ENCODE results near the gene LSAMP. TPM values are rescaled to one million over a fixed set of nuclear protein-coding genes. Genes with fewer than 3 reads are reported as not detected.

The LSAMP gene
- total RNA-seq, 1 experiment from 2014 or later, result 5.7 TPM

- H3K27ac Mint-ChIP-seq, result no peak overlapping the region
- ATAC-seq (no peak), DNase-seq (ENCODE audit: low spot score) (no peak)
- no peaks in the 10 kb centered on the region for H3K36me3 Mint-ChIP-seq
- H3K9me3 Mint-ChIP-seq, result peaks cover 5% of the 10 kb centered on the region
- no peak for TF ChIP-seq MYBL2 (CRISPR knock-in tag; IDR thresholded peaks at IDR 0.05)
- TF ChIP-seq ETV6 (CRISPR knock-in tag; IDR thresholded peaks at IDR 0.05), result no peak
- no peak for TF ChIP-seq IRF1 (CRISPR knock-in tag; IDR thresholded peaks at IDR 0.05)
- TF ChIP-seq, protein P1, sequence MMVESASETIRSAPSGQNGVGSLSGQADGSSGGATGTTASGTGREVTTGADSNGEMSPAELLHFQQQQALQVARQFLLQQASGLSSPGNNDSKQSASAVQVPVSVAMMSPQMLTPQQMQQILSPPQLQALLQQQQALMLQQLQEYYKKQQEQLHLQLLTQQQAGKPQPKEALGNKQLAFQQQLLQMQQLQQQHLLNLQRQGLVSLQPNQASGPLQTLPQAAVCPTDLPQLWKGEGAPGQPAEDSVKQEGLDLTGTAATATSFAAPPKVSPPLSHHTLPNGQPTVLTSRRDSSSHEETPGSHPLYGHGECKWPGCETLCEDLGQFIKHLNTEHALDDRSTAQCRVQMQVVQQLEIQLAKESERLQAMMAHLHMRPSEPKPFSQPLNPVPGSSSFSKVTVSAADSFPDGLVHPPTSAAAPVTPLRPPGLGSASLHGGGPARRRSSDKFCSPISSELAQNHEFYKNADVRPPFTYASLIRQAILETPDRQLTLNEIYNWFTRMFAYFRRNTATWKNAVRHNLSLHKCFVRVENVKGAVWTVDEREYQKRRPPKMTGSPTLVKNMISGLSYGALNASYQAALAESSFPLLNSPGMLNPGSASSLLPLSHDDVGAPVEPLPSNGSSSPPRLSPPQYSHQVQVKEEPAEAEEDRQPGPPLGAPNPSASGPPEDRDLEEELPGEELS (CRISPR knock-in tag; IDR thresholded peaks at IDR 0.05), result no peak
- TF ChIP-seq ZBTB21 (CRISPR knock-in tag; IDR thresholded peaks at IDR 0.05; ENCODE audit: borderline replicate concordance), result no peak
- TF ChIP-seq FOXK1 (CRISPR knock-in tag; IDR thresholded peaks at IDR 0.05), result no peak
- TF ChIP-seq SOX15 (CRISPR knock-in tag; IDR thresholded peaks at IDR 0.05), result no peak
- TF ChIP-seq, protein P2, sequence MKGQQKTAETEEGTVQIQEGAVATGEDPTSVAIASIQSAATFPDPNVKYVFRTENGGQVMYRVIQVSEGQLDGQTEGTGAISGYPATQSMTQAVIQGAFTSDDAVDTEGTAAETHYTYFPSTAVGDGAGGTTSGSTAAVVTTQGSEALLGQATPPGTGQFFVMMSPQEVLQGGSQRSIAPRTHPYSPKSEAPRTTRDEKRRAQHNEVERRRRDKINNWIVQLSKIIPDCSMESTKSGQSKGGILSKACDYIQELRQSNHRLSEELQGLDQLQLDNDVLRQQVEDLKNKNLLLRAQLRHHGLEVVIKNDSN (CRISPR knock-in tag; IDR thresholded peaks at IDR 0.05), result no peak
- TF ChIP-seq CBFB (CRISPR knock-in tag; IDR thresholded peaks at IDR 0.05; ENCODE audit: low read depth), result no peak
- no peak for TF ChIP-seq ELF4 (CRISPR knock-in tag; IDR thresholded peaks at IDR 0.05; ENCODE audit: low read depth)
- TF ChIP-seq, protein P3, sequence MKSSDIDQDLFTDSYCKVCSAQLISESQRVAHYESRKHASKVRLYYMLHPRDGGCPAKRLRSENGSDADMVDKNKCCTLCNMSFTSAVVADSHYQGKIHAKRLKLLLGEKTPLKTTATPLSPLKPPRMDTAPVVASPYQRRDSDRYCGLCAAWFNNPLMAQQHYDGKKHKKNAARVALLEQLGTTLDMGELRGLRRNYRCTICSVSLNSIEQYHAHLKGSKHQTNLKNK (CRISPR knock-in tag; IDR thresholded peaks at IDR 0.05), result no peak
- no peak for TF ChIP-seq ATF3 (CRISPR knock-in tag; conservative IDR thresholded peaks at IDR 0.05)
- no peak for TF ChIP-seq TP53 (CRISPR knock-in tag; IDR thresholded peaks at IDR 0.05)
- no peak for TF ChIP-seq PRRX2 (CRISPR knock-in tag; IDR thresholded peaks at IDR 0.05)
- POLR2A ChIA-PET, result no interaction called here
- CTCF ChIA-PET, result no interaction called here
- no peaks in the 10 kb centered on the region for H3K27me3 Mint-ChIP-seq (ENCODE audit: low read depth)
- no peak overlapping the region for H3K4me3 Mint-ChIP-seq
- peaks cover 12% of the 10 kb centered on the region for H3K4me1 Mint-ChIP-seq
Measured at GRCh38 chr3:116190095-116190494, 255.2 kb downstream of the LSAMP start.

- ChIA-PET POLR2A (no interaction called here), CTCF (no interaction called here)
- H3K4me3 Mint-ChIP-seq, result no peak overlapping the region
- no peak overlapping the region for H3K27ac Mint-ChIP-seq
- DNase-seq (ENCODE audit: low spot score) (no peak), ATAC-seq (no peak)
- H3K36me3 Mint-ChIP-seq, result no peaks in the 10 kb centered on the region
- peaks cover 5% of the 10 kb centered on the region for H3K9me3 Mint-ChIP-seq
- H3K27me3 Mint-ChIP-seq (ENCODE audit: low read depth), result no peaks in the 10 kb centered on the region; the same call in 1 of the 2 replicates
- peaks cover 6% of the 10 kb centered on the region for H3K4me1 Mint-ChIP-seq
- TF ChIP-seq IRF2 (CRISPR knock-in tag; IDR thresholded peaks at IDR 0.05; ENCODE audit: borderline replicate concordance, low read depth) (no peak), ZBTB43 (CRISPR knock-in tag; IDR thresholded peaks at IDR 0.05) (no peak), NR2C2 (CRISPR knock-in tag; IDR thresholded peaks at IDR 0.05) (no peak), ZBTB21 (CRISPR knock-in tag; IDR thresholded peaks at IDR 0.05; ENCODE audit: borderline replicate concordance) (no peak), JAZF1 (CRISPR knock-in tag; IDR thresholded peaks at IDR 0.05) (no peak), PRRX2 (CRISPR knock-in tag; IDR thresholded peaks at IDR 0.05) (no peak), MYBL2 (CRISPR knock-in tag; IDR thresholded peaks at IDR 0.05) (no peak), GRHL2 (CRISPR knock-in tag; IDR thresholded peaks at IDR 0.05; ENCODE audit: insufficient replicate concordance, severe bottlenecking) (no peak), ATF3 (CRISPR knock-in tag; conservative IDR thresholded peaks at IDR 0.05) (no peak), ZNF425 (CRISPR knock-in tag; conservative IDR thresholded peaks at IDR 0.05) (no peak), ZNF138 (CRISPR knock-in tag; conservative IDR thresholded peaks at IDR 0.05) (no peak), EMX1 (CRISPR knock-in tag; IDR thresholded peaks at IDR 0.05) (no peak), OVOL2 (CRISPR knock-in tag; IDR thresholded peaks at IDR 0.05; ENCODE audit: borderline replicate concordance) (no peak)
- TF ChIP-seq, protein P1 (CRISPR knock-in tag; IDR thresholded peaks at IDR 0.05), result no peak
Measured at GRCh38 chr3:116188231-116188785, 257.0 kb downstream of the LSAMP start.
